HepG2 (cell line): ENCODE data around the gene DPP3. TPM values are rescaled to one million over a fixed set of nuclear protein-coding genes. Genes with fewer than 3 reads are reported as not detected.

ENCODE experiments used
- ATAC-seq: fragments of 200-7000 bp; cut with Tn5 transposase; 3 replicates; pipeline ENCODE4 v1.9.1; 2020; ENCODE audit warnings: mild to moderate bottlenecking, moderate library complexity
- BruUV-seq: library from RNA; stranded (reverse); fragments of 400-500 nt; replicated peaks from 2 replicates; lab custom pipeline; 2021; lab: Mats Ljungman, UMichigan
- CTCF ChIA-PET: fragments of 300-600 bp; formaldehyde crosslinking; extraction: SDS; loops from one replicate; lab custom pipeline; 2021; ENCODE audit warnings: low total read pairs, inconsistent platforms, low intra/inter-chr PET ratio; lab: Yijun Ruan, JAX
- POLR2A ChIA-PET: fragments of 350-600 bp; sonication (Branson Sonifier 250); formaldehyde crosslinking; loops from one replicate; lab custom pipeline; 2020; ENCODE audit warnings: antibody characterized with exemption, inconsistent platforms; lab: Yijun Ruan, JAX
- DNase-seq: peaks from one replicate; pipeline ENCODE4 v3.0.0-alpha.2; 2015; ENCODE audit warnings: low spot score
- FAIRE-seq: peaks from 3 replicates; lab custom pipeline; 2011; peaks lifted over from hg19 to GRCh38; lab: Jason Lieb, UNC
- H2AFZ ChIP-seq: one replicate; pipeline ENCODE4 v1.6.1; 2011; ENCODE audit warnings: low read length, inconsistent platforms
- H3K27ac ChIP-seq: fragments of 300-600 bp; 3 replicates; pipeline ENCODE4 v1.8.0; 2011; ENCODE audit warnings: mixed run types, mild to moderate bottlenecking, mixed read lengths, low read length, inconsistent platforms; ENCODE audit not compliant: insufficient read depth; ENCODE audit errors: extremely low read length
- H3K27me3 ChIP-seq, 2 experiments: fragments of 200-600 bp in 1 of 2; 2 replicates in 1 of 2; 3 replicates in 1 of 2; pipeline versions ENCODE4 v1.6.0 to v1.8.0; 2011; ENCODE audit warnings: low read length in 2 of 2, mild to moderate bottlenecking in 2 of 2, moderate library complexity in 2 of 2, inconsistent platforms in 1 of 2; ENCODE audit not compliant: insufficient read depth in 2 of 2, control insufficient read depth in 1 of 2
- H3K36me3 ChIP-seq, 2 experiments: fragments of 200-600 bp in 1 of 2; replicated peaks in 1 of 2; 2 replicates in 1 of 2; 3 replicates in 1 of 2; pipeline versions ENCODE4 v1.5.1 to v1.8.0; 2011; ENCODE audit warnings: low read length in 2 of 2, inconsistent platforms in 1 of 2; ENCODE audit not compliant: insufficient read depth in 2 of 2, control insufficient read depth in 1 of 2
- H3K4me1 ChIP-seq: 2 replicates; pipeline ENCODE4 v1.5.1; 2012; ENCODE audit warnings: low read length, inconsistent platforms; ENCODE audit not compliant: insufficient read depth
- H3K4me2 ChIP-seq: 2 replicates; pipeline ENCODE4 v1.6.0; 2011; ENCODE audit warnings: low read depth, low read length, inconsistent platforms
- H3K4me3 ChIP-seq, 3 experiments: fragments of 200-600 bp in 1 of 3; sonication (generic), shearing (Covaris generic) in 1 of 3; replicated peaks in 1 of 3; 2 replicates each; pipeline ENCODE4 v1.5.1; 2011 to 2016; ENCODE audit warnings: low read length in 3 of 3, inconsistent platforms in 2 of 3, low read depth in 2 of 3, mild to moderate bottlenecking in 2 of 3, control low read depth in 1 of 3, mixed read lengths in 1 of 3; ENCODE audit not compliant: insufficient read depth in 1 of 3
- H3K79me2 ChIP-seq: one replicate; pipeline ENCODE4 v1.6.1; 2011; ENCODE audit warnings: low read length, inconsistent platforms; ENCODE audit not compliant: insufficient read depth
- H3K9ac ChIP-seq: 2 replicates; pipeline ENCODE4 v1.6.0; 2011; ENCODE audit warnings: mild to moderate bottlenecking, low read depth, low read length, inconsistent platforms; ENCODE audit not compliant: insufficient read depth
- H3K9me3 ChIP-seq: 2 replicates; pipeline ENCODE4 v1.5.1; 2012; ENCODE audit warnings: mild to moderate bottlenecking, low read length
- H4K20me1 ChIP-seq: 2 replicates; pipeline ENCODE4 v1.6.0; 2011; ENCODE audit warnings: inconsistent platforms, mild to moderate bottlenecking, low read length, moderate library complexity; ENCODE audit not compliant: insufficient read depth
- CHD2 ChIP-seq: IDR thresholded peaks from 2 replicates; pipeline ENCODE4 v1.6.1; 2011; ENCODE audit warnings: low read depth, low read length, improper control_type of control experiment
- DR1 ChIP-seq: sonication (generic); formaldehyde crosslinking; IDR thresholded peaks from 2 replicates; pipeline ENCODE4 v1.8.0; 2021; ENCODE audit warnings: mild to moderate bottlenecking, missing genetic modification reagents, inconsistent platforms
- E2F1 ChIP-seq: sonication (generic); formaldehyde crosslinking; IDR thresholded peaks from 2 replicates; pipeline ENCODE4 v1.5.0; 2020; ENCODE audit warnings: missing genetic modification reagents
- GMEB2 ChIP-seq: IDR thresholded peaks from 2 replicates; pipeline ENCODE4 v1.6.1; 2016; ENCODE audit warnings: missing biosample characterization, missing genetic modification reagents, low read depth
- HDAC2 ChIP-seq: sonication (generic); formaldehyde crosslinking; IDR thresholded peaks from 2 replicates; pipeline ENCODE4 v1.4.0; 2020; ENCODE audit warnings: missing genetic modification reagents
- HNRNPLL ChIP-seq: fragments of 200-400 bp; formaldehyde crosslinking; IDR thresholded peaks from 2 replicates; pipeline ENCODE4 v1.6.1; 2017; ENCODE audit warnings: mild to moderate bottlenecking, low read depth, low read length; ENCODE audit not compliant: poor library complexity, severe bottlenecking
- LBX2 ChIP-seq: sonication (generic); formaldehyde crosslinking; IDR thresholded peaks from 2 replicates; pipeline ENCODE4 v1.5.0; 2020; ENCODE audit warnings: missing genetic modification reagents, mild to moderate bottlenecking, borderline replicate concordance
- MTF2 ChIP-seq: sonication (generic); formaldehyde crosslinking; IDR thresholded peaks from 2 replicates; pipeline ENCODE4 v1.5.0; 2020; ENCODE audit warnings: missing genetic modification reagents, borderline replicate concordance
- NFKBIZ ChIP-seq: IDR thresholded peaks from 2 replicates; pipeline ENCODE4 v1.6.1; 2018; ENCODE audit warnings: missing genetic modification reagents, missing compliant biosample characterization
- NFYB ChIP-seq: sonication (generic); formaldehyde crosslinking; IDR thresholded peaks from 2 replicates; pipeline ENCODE4 v1.4.0; 2020; ENCODE audit warnings: missing genetic modification reagents
- SP2 ChIP-seq: sonication (generic); formaldehyde crosslinking; IDR thresholded peaks from 2 replicates; pipeline ENCODE4 v1.5.1; 2020; ENCODE audit warnings: mild to moderate bottlenecking, missing genetic modification reagents
- ZBTB3 ChIP-seq: sonication (generic); formaldehyde crosslinking; IDR thresholded peaks from 2 replicates; pipeline ENCODE4 v1.4.0; 2020; ENCODE audit warnings: low read depth, mild to moderate bottlenecking, moderate library complexity, missing genetic modification reagents, borderline replicate concordance
- ZEB1 ChIP-seq: IDR thresholded peaks from 2 replicates; pipeline ENCODE4 v1.6.1; 2012; ENCODE audit warnings: mild to moderate bottlenecking, low read depth, inconsistent platforms; ENCODE audit not compliant: insufficient replicate concordance
- ZMAT3 ChIP-seq: sonication (generic); formaldehyde crosslinking; conservative IDR thresholded peaks from 2 replicates; pipeline ENCODE4 v1.7.0; 2021; ENCODE audit warnings: missing genetic modification reagents
- ZMYM3 ChIP-seq: sonication (generic); formaldehyde crosslinking; IDR thresholded peaks from 2 replicates; pipeline ENCODE4 v1.5.1; 2020; ENCODE audit warnings: mild to moderate bottlenecking, missing genetic modification reagents
- ZNF563 ChIP-seq: sonication (generic); formaldehyde crosslinking; IDR thresholded peaks from 2 replicates; pipeline ENCODE4 v1.8.0; 2022; ENCODE audit warnings: mild to moderate bottlenecking, moderate library complexity, missing genetic modification reagents
- ZNF713 ChIP-seq: sonication (generic); formaldehyde crosslinking; IDR thresholded peaks from 2 replicates; pipeline ENCODE4 v1.4.0; 2020; ENCODE audit warnings: mild to moderate bottlenecking, missing genetic modification reagents
- ZNF768 ChIP-seq: sonication (generic); formaldehyde crosslinking; IDR thresholded peaks from 2 replicates; pipeline ENCODE4 v1.4.0; 2020; ENCODE audit warnings: missing genetic modification reagents
- WGBS: methylation state at CpG from one replicate; pipeline ENCODE4 v1.1.6; 2017; ENCODE audit warnings: low lambda C conversion rate; 5-methylcytosine and 5-hydroxymethylcytosine counted together
- in situ Hi-C: cut with HindIII; loops from 2 replicates; pipeline ENCODE4 v1.10.0; 2017; ENCODE audit warnings: low pct_unique_long_range_greater_than_20kb; ENCODE audit not compliant: extremely low pct_ligation_motif_present
- intact Hi-C: fragments of 100-400 bp; cut with micrococcal nuclease; formaldehyde crosslinking; loops from one replicate; pipeline ENCODE4 v1.10.0; 2022; ENCODE audit not compliant: unreplicated experiment
- polyA plus RNA-seq, 8 experiments: library from polyadenylated mRNA; depleted of rRNA in 3 of 8; stranded (reverse) in 7 of 8; unstranded in 1 of 8; fragments of >200 nt; fragmentation: Illumina TruSeq in 4 of 8; extraction: Trizol in 4 of 8; gene quantifications; 2 replicates each; pipeline versions ENCODE4 v1.2.1 to v1.2.3, GENCODE V29; 2011 to 2016; ENCODE audit warnings: low read depth in 4 of 8, missing spikeins in 1 of 8, mixed read lengths in 1 of 8; ENCODE audit not compliant: insufficient read depth in 1 of 8
- total RNA-seq, 5 experiments: library from RNA; depleted of rRNA; stranded (reverse); fragments of >200 nt; fragmentation: Illumina TruSeq; extraction: Trizol; gene quantifications; 2 replicates each; pipeline ENCODE4 v1.2.3, GENCODE V29; 2016; ENCODE audit warnings: low read depth in 1 of 5

DPP3 gene
- total and polyA plus RNA-seq, 2 of the 13 experiments (the other 11 are each of a cell fraction or from before 2014, with no cell fraction given): 38.4 to 59.8 TPM

- H3K4me3 ChIP-seq: no peak overlapping the region
- in situ Hi-C loops: loop anchor here (25.0 kb wide), 1 partner anchor 286 kb away; the partner anchor contains the start of gene RCE1
- intact Hi-C loops: no loop called here
- H3K27me3 ChIP-seq: peaks cover 2 to 19% of the 10 kb centered on the region in 2 experiments
- no TSS peak for BruUV-seq
- H3K36me3 ChIP-seq: no peaks in the 10 kb centered on the region
- no peaks in the 10 kb centered on the region for H4K20me1 ChIP-seq
- CTCF ChIA-PET: no interaction called here
- no peak for FAIRE-seq
- no peak overlapping the region for H2AFZ ChIP-seq
- H3K9ac ChIP-seq: no peak overlapping the region
- peaks cover 40% of the 10 kb centered on the region for H3K4me1 ChIP-seq
- no peaks in the 10 kb centered on the region for H3K79me2 ChIP-seq
- no peaks in the 10 kb centered on the region for H3K9me3 ChIP-seq
- no peak for TF ChIP-seq DR1
- TF ChIP-seq ZEB1: no peak
- TF ChIP-seq ZMYM3 (CRISPR knock-in tag): 0 out of 2 replicates have a peak, but pooled peaks have one; percentile 20
- TF ChIP-seq ZMAT3 (CRISPR knock-in tag): no peak
- no peak for TF ChIP-seq E2F1 (CRISPR knock-in tag)
- peak; percentile 97 for TF ChIP-seq ZNF768 (CRISPR knock-in tag)
- TF ChIP-seq NFYB: no peak
- no peak for TF ChIP-seq SP2 (CRISPR knock-in tag)
- TF ChIP-seq, all 625 proteins: peak for 2
- POLR2A ChIA-PET: interaction anchor here (1.5 kb wide), 1 partner anchor 88 kb away, joined by 4 read pairs; the partner anchor contains the start of gene RBM4
- Histone ChIP-seq H3K4me2 (no peak overlapping the region), H3K27ac (no peak overlapping the region)
- ATAC-seq (no peak), DNase-seq (no peak)
- WGBS: 42% methylated on average over 3 of the region's 4 CpGs
These were observed 70.7 kb downstream of the DPP3 start for GRCh38 chr11:66550887-66551286.

GRCh38 chr11:66554602-66555001 is 74.4 kb downstream of the DPP3 start:
- 31% methylated on average over 5 of the region's 5 CpGs for WGBS
- intact Hi-C loops (no loop called here), in situ Hi-C loops (loop anchor here (25.0 kb wide), 1 partner anchor 283 kb away; the partner anchor contains the start of gene RCE1)
- Histone ChIP-seq H3K27me3 (peaks cover 4 to 40% of the 10 kb centered on the region in 2 experiments), H3K4me2 (no peak overlapping the region), H3K27ac (no peak overlapping the region), H3K36me3 (no peaks in the 10 kb centered on the region), H3K4me1 (peaks cover 8% of the 10 kb centered on the region), H3K9ac (no peak overlapping the region), H3K9me3 (no peaks in the 10 kb centered on the region), H3K79me2 (no peaks in the 10 kb centered on the region), H2AFZ (no peak overlapping the region), H3K4me3 (no peak overlapping the region), H4K20me1 (no peaks in the 10 kb centered on the region)
- ChIA-PET CTCF (no interaction called here), POLR2A (no interaction called here)
- BruUV-seq: no TSS peak
- DNase-seq: no peak
- FAIRE-seq: no peak
- ATAC-seq: no peak
- no peak for TF ChIP-seq ZNF713 (CRISPR knock-in tag)
- no peak for TF ChIP-seq MTF2 (CRISPR knock-in tag)
- TF ChIP-seq ZNF563: no peak
- TF ChIP-seq NFKBIZ (CRISPR knock-in tag): no peak
- TF ChIP-seq GMEB2 (CRISPR knock-in tag): no peak
- no peak for TF ChIP-seq ZBTB3
- TF ChIP-seq HNRNPLL: no peak
- TF ChIP-seq CHD2: no peak
- no peak for TF ChIP-seq HDAC2
- no peak for TF ChIP-seq LBX2 (CRISPR knock-in tag)
